GM08714 (cell line): ENCODE measurements around the gene BEGAIN.

Experiments used
- H3K4me3 ChIP-seq: fragments of 200-500 bp; sonication (Bioruptor generic); 2 replicates; pipeline ENCODE4 v1.5.1; 2014; ENCODE audit warnings: mild to moderate bottlenecking, low read length, inconsistent platforms
- ZNF274 ChIP-seq: IDR thresholded peaks from 2 replicates; pipeline ENCODE4 v1.6.1; 2012; ENCODE audit warnings: mild to moderate bottlenecking, low read depth, low read length

BEGAIN gene

GRCh38 chr14:100587086-100587762 lies at the start of gene BEGAIN:
Gene BEGAIN (minus strand): TSS chr14:100587417. CDS start chr14:100587290, 127 bp downstream.
- TF ChIP-seq ZNF274, result no peak
- peak within 1 kb of the TSS; percentile 13; the same call in 1 of the 2 replicates for H3K4me3 ChIP-seq

GRCh38 chr14:100636559-100636958 lies 49.3 kb upstream of the BEGAIN start:
- TF ChIP-seq ZNF274, result no peak
- no peak overlapping the region for H3K4me3 ChIP-seq

DNA sequence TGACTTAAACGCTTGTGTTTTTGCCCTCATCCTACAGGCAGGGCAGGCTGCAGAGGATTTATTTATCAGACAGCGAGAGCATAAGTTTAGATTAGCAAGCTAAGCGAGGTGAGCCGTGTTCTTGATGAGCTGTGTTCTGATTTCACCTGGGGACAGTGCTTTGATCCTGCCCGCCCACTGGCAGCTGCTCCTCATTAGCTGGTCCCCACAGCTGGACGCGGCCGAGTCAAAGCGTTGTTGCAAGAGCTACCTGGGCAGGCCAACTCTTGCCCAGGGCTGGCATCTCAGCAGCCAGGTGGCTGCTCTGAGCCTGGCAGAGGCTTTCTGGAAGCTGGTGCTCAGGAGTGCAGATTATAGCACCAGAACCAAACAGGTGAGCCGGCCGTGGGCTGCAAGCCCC lies 46.8 kb upstream of the BEGAIN start:
- no peak for TF ChIP-seq ZNF274
- no peak overlapping the region for H3K4me3 ChIP-seq

DNA sequence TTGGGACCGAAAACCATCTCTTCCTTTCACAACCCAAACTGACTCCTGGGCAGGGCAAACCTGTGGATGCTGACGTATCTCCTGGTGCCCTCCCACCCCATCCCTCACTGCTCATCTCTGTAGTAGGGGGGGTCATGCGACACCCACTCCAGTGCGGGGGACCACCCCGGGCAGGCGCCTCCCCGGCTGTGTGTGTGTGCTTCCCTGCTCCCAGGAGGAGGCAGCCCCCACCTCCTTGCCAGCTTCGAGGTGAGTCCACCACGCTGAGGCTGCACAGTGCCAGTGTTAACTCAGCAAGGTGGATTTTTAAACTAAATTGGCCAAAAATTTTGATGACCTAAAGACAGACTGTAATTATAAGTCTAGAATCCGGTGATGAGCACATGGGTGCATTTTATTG lies 46.2 kb upstream of the BEGAIN start:
- H3K4me3 ChIP-seq, result no peak overlapping the region
- no peak for TF ChIP-seq ZNF274

DNA sequence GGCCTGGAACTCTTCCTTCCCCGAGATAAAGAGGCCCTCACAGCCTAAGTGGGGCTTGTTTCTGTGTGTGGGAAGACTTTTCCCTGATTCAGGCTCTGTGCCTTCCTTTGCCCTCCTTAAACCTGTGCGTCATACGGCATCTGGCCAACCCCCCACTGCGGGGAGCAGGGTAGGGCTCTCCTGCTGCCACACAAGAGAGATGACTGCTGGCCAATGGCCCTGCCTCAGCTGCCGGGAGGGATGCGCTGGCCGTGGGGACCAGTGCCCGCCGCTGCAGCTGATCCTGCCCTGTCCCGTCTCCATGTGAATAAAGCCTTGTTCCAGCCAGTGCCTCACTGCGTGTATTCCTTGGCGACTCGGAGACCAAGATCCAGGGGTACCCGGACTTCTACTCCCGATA lies 42.5 kb upstream of the BEGAIN start:
- no peak overlapping the region for H3K4me3 ChIP-seq
- no peak for TF ChIP-seq ZNF274

DNA sequence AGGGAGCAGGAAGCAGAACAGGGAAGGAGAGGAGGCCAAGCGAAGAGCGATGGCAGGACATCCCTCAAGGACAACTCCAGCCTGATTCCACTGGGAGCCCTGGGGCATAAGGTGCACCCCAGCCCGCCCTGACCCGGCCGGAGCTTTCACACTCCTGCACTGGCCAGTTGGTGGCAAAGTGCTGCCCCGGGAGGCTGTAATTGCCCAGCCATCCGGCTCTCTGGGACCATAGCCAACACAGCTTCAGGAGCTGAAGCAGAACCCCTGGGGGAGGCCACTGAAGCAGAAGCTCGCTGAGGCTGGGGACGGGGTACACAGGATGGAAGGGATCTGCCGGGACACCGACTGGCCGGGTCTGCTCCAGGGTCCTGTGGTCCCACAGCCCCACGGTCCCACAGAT lies 41.9 kb upstream of the BEGAIN start:
- TF ChIP-seq ZNF274, result no peak
- no peak overlapping the region for H3K4me3 ChIP-seq

DNA sequence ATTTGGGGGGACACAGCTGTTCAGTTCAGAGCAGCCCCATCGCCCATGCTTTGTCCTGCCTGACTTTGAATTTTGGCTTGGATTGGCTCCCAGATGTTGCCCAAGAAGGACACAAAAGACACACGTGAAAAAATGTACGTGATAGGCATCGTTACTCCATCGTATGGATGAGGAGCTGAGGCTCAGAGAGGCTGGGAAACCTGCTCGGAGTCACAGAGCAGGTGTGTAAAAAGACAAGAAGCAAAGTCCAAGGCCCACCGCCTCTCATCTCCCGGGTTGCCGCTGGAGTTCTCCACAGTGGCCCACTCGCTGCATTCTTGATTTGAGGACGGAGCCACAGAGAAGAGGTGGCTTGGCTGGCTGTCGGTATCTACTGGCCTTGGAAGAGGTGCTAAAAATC lies 41.0 kb upstream of the BEGAIN start:
- TF ChIP-seq ZNF274, result no peak
- H3K4me3 ChIP-seq, result no peak overlapping the region

DNA sequence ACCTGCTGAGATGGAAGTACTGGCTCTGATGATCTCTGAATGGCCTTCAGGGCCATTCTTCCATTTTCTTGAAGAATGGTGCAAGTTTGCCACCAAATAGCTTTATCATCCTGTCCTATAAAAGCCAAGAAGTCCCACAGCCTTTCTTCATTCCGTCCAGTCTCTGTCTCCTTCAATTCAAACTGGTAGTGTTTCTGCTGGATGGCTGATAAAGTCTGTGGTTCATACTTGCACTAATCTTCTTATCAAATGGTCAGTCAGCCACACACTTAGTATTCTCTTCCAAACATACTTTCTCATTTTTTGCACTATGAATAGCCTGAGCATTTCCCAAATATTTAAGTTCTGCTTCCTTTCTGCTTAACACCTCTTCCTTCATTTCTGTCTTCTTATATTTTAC lies 39.4 kb upstream of the BEGAIN start:
- H3K4me3 ChIP-seq, result no peak overlapping the region
- TF ChIP-seq ZNF274, result no peak

DNA sequence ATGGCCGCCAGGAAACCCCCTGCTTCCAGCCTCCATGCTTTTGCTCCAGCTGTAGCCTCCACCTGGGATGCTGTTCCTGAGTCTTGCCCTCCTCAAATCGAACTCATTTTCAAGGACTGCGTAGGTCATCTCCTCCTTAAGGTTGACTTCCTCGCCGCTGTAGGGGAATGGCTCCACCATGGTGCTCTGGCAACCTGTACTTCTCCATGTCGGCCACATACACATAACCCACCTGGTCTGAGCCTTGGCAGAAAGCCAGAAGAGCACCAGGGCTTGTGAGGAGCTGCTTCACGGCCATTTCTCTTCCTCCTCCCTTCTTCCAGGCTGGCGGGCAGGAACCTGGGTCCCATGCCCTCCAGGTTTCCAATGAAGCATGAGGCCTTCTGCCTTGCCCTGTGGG lies 36.7 kb upstream of the BEGAIN start:
- no peak for TF ChIP-seq ZNF274
- no peak overlapping the region for H3K4me3 ChIP-seq

- TF ChIP-seq ZNF274, result no peak
Measured at GRCh38 chr14:100623557-100623956, 36.3 kb upstream of the BEGAIN start.

DNA sequence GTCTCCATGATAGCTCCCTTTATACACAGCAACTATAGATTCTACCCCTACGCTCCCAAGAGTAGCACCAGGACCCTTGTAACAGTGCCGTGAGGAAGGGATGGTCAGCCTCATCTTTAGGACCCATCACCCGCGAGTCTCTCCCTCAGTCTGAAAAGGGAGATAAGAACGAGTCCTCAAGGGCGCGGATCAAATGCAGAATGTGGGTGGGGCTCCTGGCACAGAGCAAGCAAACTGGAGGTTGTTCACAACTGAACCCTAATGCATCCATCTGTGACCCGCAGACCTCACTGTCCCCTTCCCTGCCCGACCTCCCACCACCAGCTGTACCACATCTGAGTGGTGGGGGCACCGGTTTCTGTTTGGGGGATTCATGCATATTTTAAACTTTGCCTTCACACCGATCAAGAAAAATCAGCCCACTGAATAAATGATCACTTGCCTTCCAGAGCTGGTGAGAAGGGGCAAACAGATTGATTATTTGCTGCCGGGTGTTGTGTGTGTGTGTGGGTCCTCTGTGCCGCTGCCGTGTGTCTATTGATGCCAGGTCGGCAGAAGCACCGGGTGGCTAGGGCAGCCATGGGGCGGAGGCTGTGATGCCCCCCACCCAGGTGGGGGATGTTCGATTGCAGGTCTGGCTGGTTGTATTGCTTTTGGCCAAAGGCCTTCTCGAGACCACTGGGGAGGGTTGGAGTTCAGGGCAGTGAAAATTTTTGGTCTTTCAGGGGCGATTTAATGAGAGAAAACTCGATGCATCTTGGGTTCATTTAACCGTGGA lies 35.7 kb upstream of the BEGAIN start:
- H3K4me3 ChIP-seq, result no peak overlapping the region
- TF ChIP-seq ZNF274, result no peak

More at GRCh38 chr14:100623557-100623956, 36.3 kb upstream of the BEGAIN start:
- H3K4me3 ChIP-seq, result no peak overlapping the region

DNA sequence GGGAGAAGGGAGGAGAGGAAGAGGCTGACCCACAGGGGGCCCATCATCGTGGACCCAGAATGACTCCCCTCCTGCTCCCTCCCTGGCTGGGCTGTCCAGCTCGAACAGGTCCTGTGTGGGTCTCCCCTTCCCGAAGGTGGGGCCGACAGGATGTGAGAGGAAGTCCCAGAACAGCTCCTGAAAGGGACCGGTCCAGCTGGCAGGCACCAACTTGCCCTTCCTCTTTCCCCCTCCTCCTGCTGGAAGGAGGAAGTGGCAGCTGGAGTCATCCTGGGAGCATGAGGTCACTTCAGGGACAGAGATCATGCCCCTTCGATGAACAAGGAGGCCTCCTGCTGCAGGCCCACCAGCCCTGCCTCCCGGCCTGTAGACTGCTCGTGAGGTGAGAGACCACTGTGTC lies 35.0 kb upstream of the BEGAIN start:
- no peak overlapping the region for H3K4me3 ChIP-seq
- no peak for TF ChIP-seq ZNF274

GRCh38 chr14:100621806-100622205 lies 34.6 kb upstream of the BEGAIN start:
- TF ChIP-seq ZNF274, result no peak
- H3K4me3 ChIP-seq, result no peak overlapping the region

DNA sequence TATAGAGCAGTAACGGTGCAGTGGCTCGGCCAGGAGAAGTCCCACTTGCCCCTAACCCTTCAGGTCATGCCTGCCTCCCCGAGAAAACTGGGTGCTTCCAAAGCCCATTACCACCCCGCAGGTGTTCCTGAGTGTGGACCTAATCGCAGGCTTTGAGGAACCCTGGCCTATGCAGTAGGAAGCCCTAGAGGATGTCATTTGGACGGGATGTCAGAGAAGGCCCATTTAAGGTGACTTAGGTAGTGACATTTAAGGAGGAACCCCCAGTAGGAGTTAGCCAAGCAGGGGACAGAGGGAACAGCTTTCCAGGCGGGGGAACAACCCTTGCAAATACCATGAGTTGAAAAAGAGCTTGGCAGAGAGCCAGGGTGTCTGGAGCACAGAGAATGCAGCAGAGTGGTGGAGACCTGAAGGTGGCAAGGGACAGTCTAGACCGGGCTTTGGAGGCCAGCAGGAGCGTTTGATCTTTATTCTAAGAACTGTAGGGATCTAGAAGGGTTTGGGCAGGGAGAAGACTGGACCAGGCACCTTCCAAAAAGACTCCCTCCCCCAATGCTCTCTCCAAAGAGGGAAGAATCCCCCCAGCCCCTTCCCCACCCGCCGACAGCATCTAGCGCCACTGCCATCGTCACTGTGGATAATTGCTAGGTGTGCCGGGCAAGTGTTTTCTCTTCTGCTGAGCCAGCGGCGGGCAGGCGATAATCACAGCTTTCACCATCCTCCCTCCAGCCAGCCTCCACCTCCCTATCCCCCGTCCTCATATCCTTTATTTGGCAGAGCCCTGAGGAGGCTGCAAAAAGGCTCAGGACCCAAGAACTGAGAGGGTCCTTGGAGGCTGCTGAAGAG lies 33.3 kb upstream of the BEGAIN start:
- H3K4me3 ChIP-seq, result no peak overlapping the region
- TF ChIP-seq ZNF274, result no peak

GRCh38 chr14:100619396-100620254 lies 32.4 kb upstream of the BEGAIN start:
- no peak for TF ChIP-seq ZNF274
- no peak overlapping the region for H3K4me3 ChIP-seq
